ENCODE measurements around the gene PTCD2.

PTCD2 gene

DNA sequence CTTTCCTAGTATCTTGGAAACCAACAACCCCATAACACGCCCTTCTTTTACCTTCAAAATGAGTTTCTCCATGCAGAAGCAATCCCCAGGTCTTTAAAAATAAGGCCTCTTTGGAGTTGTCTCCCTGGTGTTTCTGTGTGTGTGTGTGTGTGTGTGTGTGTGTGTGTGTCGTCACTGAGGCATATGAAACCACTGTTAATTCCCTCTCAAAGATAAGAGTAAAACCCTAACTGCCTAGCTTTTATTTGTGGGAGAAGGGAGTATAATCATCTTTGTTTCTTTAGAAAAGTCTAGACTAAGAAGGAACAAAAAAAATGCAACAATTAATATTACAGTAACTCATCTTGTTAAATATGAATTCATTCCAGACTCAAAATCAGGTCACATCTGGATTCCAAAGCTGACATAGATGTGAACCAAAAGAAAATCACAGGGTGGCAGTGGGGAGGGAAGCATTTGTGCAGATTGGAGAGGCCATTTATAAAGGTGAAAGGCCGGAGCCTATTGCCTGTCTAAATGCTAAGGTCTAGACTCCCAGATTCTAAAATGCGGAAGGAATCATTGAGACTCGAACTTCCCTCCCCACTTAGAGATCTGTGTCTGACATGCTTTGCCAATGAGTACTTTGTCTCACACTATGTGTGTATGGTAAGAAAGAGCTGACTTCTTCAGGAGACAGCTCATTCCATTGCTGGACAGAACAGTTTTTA, 95.6 kb downstream of the PTCD2 start:
- DNase-seq (ENCODE audit: low spot score): no peak

DNA sequence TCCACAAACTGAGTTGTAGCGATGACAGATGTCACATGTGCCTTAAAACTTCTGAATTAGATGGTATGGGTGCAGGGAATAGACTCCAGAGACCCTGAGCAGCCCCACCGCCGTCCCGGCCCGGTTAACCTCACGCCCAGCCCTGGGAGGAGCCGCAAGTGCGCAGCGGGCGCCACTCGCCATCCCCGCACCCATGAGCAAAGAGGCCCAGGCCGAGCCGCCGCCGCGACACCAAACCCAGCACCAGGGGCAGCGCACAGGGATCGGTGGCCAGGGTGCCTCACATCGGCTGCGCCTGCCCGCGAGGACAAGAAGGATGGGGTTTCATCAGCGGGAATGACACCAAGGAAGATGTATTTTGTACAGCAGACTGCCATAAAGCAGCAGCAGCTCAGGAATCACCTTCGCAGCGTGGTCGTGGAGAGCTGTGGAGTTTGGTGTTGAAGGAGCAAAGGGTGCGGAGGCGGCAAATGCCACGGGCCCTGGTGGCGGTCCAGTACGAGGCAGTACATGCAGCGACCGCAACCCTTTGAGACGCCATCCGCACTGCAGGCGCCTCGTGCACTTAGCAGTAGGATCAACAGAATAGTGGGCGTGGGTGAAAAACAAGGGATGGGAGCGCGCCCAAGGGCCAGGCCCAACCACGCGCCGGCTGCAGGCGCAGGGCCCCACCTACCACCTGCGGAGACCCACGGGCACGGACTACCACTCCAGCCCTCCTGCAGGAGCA, 97.3 kb downstream of the PTCD2 start:
- no peak for DNase-seq (ENCODE audit: low spot score)
